Measurements from ENCODE around the gene AHRR.

AHRR gene

DNA sequence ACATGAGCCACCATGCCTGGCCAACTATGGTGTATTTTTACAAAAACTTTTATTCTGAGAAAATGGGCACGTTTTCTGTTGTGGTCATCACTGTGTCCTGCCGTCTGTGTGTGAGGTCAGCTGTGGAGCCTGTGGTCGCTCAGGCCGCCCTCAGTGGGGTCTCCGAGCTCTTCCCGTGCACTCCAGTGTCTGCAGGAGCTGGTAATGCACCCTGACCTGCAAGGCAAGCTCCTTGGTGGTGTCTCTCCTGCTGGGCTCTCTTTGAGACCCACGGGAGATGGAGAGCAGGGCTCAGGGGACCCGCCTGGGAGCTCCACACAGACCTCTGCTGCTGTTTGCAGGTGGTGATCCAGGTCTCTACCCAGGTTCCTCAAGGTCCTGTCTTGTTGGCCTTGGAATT is 9.6 kb upstream of the AHRR start:
- ATAC-seq = no peak
- no peak for DNase-seq (ENCODE audit: low spot score in 2 of 2)
- Mint-ChIP-seq H3K9me3 (no peaks in the 10 kb centered on the region), H3K4me1 (peaks cover 10% of the 10 kb centered on the region), H3K36me3 (peaks cover 63% of the 10 kb centered on the region), H3K4me3 (no peak overlapping the region), H3K27ac (no peak overlapping the region)

GRCh38 chr5:312845-313244 is 8.7 kb upstream of the AHRR start:
- Mint-ChIP-seq H3K9me3 (no peaks in the 10 kb centered on the region), H3K4me3 (no peak overlapping the region), H3K27ac (no peak overlapping the region), H3K4me1 (peaks cover 14% of the 10 kb centered on the region), H3K36me3 (peaks cover 58% of the 10 kb centered on the region)
- DNase-seq (ENCODE audit: low spot score in 2 of 2) (no peak), ATAC-seq (no peak)

DNA sequence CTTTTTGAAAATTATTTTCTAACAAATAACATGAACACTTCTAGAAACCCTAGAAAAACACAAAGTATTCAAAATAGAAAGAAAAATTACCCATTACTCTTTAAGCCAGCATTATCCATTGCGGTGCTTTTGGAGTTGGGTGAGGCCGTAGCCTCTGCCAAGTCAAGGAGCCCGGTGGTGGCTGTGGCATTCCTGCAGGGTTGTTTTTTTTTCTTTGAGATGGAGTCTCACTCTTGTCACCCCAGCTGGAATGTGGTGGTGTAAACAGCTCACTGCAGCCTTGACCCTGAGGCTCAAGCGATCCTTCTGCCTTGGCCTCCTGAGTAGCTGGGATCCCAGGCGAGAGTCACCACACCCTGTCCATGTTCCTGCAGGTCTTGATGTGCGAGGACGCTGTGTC is 8.2 kb upstream of the AHRR start:
- ATAC-seq (no peak), DNase-seq (ENCODE audit: low spot score in 2 of 2) (no peak)
- Mint-ChIP-seq H3K4me3 (no peak overlapping the region), H3K27ac (no peak overlapping the region), H3K4me1 (peaks cover 14% of the 10 kb centered on the region), H3K9me3 (no peaks in the 10 kb centered on the region), H3K36me3 (peaks cover 56% of the 10 kb centered on the region)

- H3K36me3 Mint-ChIP-seq = peaks cover 56% of the 10 kb centered on the region
- no peak for DNase-seq (ENCODE audit: low spot score in 2 of 2)
- no peaks in the 10 kb centered on the region for H3K9me3 Mint-ChIP-seq
- peak overlapping the region; percentile 52 for H3K27ac Mint-ChIP-seq
- no peak for ATAC-seq
- no peak overlapping the region for H3K4me3 Mint-ChIP-seq
- peaks cover 14% of the 10 kb centered on the region for H3K4me1 Mint-ChIP-seq
Observed at GRCh38 chr5:313806-314376, 7.6 kb upstream of the AHRR start.

GRCh38 chr5:314676-315487 is 6.6 kb upstream of the AHRR start:
- no peak overlapping the region for H3K4me3 Mint-ChIP-seq
- H3K4me1 Mint-ChIP-seq = peaks cover 14% of the 10 kb centered on the region
- DNase-seq (ENCODE audit: low spot score in 2 of 2) (no peak), ATAC-seq (no peak)
- peak overlapping the region; percentile 52 for H3K27ac Mint-ChIP-seq
- peaks cover 56% of the 10 kb centered on the region for H3K36me3 Mint-ChIP-seq
- H3K9me3 Mint-ChIP-seq = no peaks in the 10 kb centered on the region

GRCh38 chr5:315488-316209 is 5.9 kb upstream of the AHRR start:
- DNase-seq (ENCODE audit: low spot score in 2 of 2) (no peak), ATAC-seq (no peak)
- H3K27ac Mint-ChIP-seq = no peak overlapping the region
- no peak overlapping the region for H3K4me3 Mint-ChIP-seq
- no peaks in the 10 kb centered on the region for H3K9me3 Mint-ChIP-seq
- peaks cover 57% of the 10 kb centered on the region for H3K36me3 Mint-ChIP-seq
- H3K4me1 Mint-ChIP-seq = peaks cover 19% of the 10 kb centered on the region

- H3K36me3 Mint-ChIP-seq = peaks cover 56% of the 10 kb centered on the region
- no peak for DNase-seq (ENCODE audit: low spot score in 2 of 2)
- peaks cover 21% of the 10 kb centered on the region for H3K4me1 Mint-ChIP-seq
- no peak overlapping the region for H3K27ac Mint-ChIP-seq
- ATAC-seq = no peak
- no peaks in the 10 kb centered on the region for H3K9me3 Mint-ChIP-seq
- H3K4me3 Mint-ChIP-seq = no peak overlapping the region
Observed at GRCh38 chr5:316210-317085, 5.1 kb upstream of the AHRR start.

DNA sequence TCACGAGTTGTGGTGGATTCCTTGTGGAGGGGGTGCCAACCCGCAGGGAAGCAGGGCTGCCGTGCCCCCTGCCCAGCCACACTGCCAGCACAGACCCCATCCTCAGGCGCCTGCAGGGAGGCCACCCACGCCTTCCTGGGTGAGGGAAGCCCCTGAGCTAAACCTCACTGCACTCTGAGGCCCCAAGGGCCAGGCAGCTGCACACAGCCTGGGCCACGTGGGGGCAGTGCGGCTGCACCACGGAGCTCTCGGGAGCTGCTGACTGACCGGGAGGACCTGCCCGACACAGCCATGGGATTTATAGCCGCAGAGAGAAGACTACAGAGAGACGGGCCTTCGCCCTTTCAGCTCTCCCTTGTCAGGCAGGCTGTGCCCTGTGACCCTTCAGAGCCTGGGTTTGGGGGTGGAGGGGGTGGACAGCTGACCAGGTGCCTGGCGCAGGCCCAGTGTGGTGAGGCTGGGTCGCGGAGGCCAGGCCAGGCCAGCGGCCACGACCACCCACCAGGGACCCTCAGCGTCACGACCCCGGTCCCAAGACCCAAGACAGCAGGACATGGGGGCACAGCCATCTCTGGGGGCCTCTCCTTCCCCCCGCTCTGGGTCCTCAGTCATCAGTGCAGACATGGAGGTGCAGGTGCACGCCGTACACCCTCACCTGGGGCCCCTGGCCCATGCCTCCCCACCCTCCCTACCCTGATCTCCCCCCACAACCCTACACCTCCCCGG is 4.3 kb upstream of the AHRR start:
- Mint-ChIP-seq H3K4me3 (no peak overlapping the region), H3K4me1 (peaks cover 21% of the 10 kb centered on the region), H3K27ac (no peak overlapping the region), H3K9me3 (no peaks in the 10 kb centered on the region), H3K36me3 (peaks cover 48% of the 10 kb centered on the region)
- ATAC-seq (peak; percentile 87), DNase-seq (ENCODE audit: low spot score in 2 of 2) (peak; percentile 46 to 77)

GRCh38 chr5:318341-318897 is 3.1 kb upstream of the AHRR start:
- ATAC-seq = no peak
- H3K4me3 Mint-ChIP-seq = no peak overlapping the region
- H3K4me1 Mint-ChIP-seq = peaks cover 23% of the 10 kb centered on the region

GRCh38 chr5:318931-319601 is 2.4 kb upstream of the AHRR start:
- no peak overlapping the region for H3K4me3 Mint-ChIP-seq
- peaks cover 30% of the 10 kb centered on the region for H3K4me1 Mint-ChIP-seq
- no peak for DNase-seq (ENCODE audit: low spot score in 2 of 2)
- H3K36me3 Mint-ChIP-seq = peaks cover 31% of the 10 kb centered on the region
- no peak for ATAC-seq
- H3K9me3 Mint-ChIP-seq = no peaks in the 10 kb centered on the region
- no peak overlapping the region for H3K27ac Mint-ChIP-seq

More at GRCh38 chr5:318341-318897, 3.1 kb upstream of the AHRR start:
- DNase-seq (ENCODE audit: low spot score in 2 of 2) = no peak
- no peak overlapping the region for H3K27ac Mint-ChIP-seq
- no peaks in the 10 kb centered on the region for H3K9me3 Mint-ChIP-seq
- peaks cover 37% of the 10 kb centered on the region for H3K36me3 Mint-ChIP-seq

DNA sequence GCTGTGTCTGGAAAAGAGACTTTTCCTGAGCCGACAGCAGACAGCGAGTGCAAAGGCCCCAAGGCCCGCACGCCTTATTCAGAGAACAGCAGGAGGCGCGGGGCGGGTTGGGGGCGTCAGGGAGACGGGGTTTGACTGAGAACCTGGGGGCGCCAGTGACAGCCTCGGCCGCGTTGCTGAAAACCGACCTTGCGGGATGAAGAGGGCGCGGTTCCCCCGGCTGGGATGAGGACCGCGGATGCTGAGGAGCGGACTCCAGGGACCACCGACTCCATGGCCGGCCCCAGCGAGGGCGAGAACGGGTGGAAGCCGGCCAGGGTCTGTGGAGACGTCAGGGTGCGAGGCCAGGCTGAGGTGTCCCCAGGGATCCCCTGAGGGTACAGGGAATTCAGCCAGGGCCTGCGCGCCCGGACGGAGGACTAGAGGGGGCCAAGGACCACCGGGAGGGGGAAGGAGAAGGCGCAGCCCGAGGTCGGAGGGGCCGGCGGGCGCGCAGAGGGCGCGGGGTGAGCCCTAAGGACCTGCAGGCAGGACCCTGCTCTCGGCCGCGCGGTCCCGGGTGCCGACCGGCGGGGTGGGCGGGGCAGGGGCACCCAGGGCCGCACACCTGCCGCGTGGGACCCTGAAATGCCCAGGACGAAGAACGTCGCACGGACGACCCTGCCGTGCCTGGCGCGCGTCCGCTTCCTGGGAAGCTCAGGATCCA is 837 bp upstream of the AHRR start:
- Mint-ChIP-seq H3K27ac (peak overlapping the region; percentile 76), H3K4me3 (peak overlapping the region; percentile 75), H3K9me3 (no peaks in the 10 kb centered on the region), H3K36me3 (peaks cover 15% of the 10 kb centered on the region), H3K4me1 (peaks cover 31% of the 10 kb centered on the region)
- ATAC-seq (no peak), DNase-seq (ENCODE audit: low spot score in 2 of 2) (no peak)

DNA sequence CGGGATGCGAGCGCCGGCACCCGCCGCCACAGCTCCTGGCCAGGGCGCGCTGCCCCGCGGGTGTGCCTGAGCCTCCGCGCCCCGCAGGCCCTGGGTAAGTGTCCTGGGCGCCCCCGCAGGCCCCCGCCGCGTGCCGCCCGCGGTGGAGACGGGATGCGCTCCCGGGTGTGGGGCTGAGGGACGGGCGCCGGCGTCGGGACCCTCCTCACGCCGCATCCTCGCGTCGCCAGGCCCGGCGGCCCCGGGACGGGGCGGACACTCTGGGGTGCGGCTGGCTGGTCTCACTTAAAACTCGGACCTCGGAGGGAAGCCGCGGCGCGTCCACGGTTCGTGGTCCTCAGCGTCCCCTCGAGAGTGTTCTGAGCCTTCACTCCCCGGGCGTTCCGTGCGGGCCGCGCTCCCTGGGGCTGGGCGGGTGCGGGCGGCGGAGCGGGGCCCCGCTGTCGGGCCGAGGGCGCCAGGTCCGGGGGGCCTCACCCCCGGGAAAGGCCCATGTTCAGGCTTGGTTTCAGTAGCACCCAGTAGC is 275 bp downstream of the AHRR start:
- ATAC-seq (peak; percentile 11), DNase-seq (ENCODE audit: low spot score in 2 of 2) (peak in 1 of 2 donors; percentile 65)
- H3K27ac Mint-ChIP-seq = no peak overlapping the region
- peak overlapping the region; percentile 75 for H3K4me3 Mint-ChIP-seq
- H3K9me3 Mint-ChIP-seq = no peaks in the 10 kb centered on the region
- H3K36me3 Mint-ChIP-seq = peaks cover 7% of the 10 kb centered on the region
- peaks cover 23% of the 10 kb centered on the region for H3K4me1 Mint-ChIP-seq

GRCh38 chr5:322281-322941 is 897 bp downstream of the AHRR start:
- DNase-seq (ENCODE audit: low spot score in 2 of 2) = no peak
- Mint-ChIP-seq H3K36me3 (peaks cover 7% of the 10 kb centered on the region), H3K9me3 (no peaks in the 10 kb centered on the region), H3K4me3 (peak overlapping the region; percentile 53), H3K4me1 (peaks cover 16% of the 10 kb centered on the region), H3K27ac (no peak overlapping the region)
- peak; percentile 44 for ATAC-seq

Measured in stimulated activated effector memory CD8-positive, alpha-beta T cell treated with anti-CD3 and anti-CD28 coated beads, Interleukin-12 subunit alpha, Interleukin-12 subunit beta, amount 100 ng/mL, for 72 hours (primary cell).